Nephron (organoid): Measurements from ENCODE around the gene ARHGEF10L.

Experiments used
- H3K27ac Mint-ChIP-seq, 3 experiments: 2 replicates each; pipeline ENCODE4 v1.8.0; 2020; ENCODE audit warnings: mixed read lengths in 3 of 3, mild to moderate bottlenecking in 2 of 3, moderate library complexity in 1 of 3
- H3K27me3 Mint-ChIP-seq: 2 replicates; pipeline ENCODE4 v1.8.0; 2021; ENCODE audit warnings: low read depth, mild to moderate bottlenecking, moderate library complexity, mixed read lengths
- H3K36me3 Mint-ChIP-seq: 2 replicates; pipeline ENCODE4 v1.8.0; 2020; ENCODE audit warnings: low read depth, mixed read lengths
- H3K4me1 Mint-ChIP-seq: 2 replicates; pipeline ENCODE4 v1.8.0; 2020; ENCODE audit warnings: mixed read lengths
- H3K4me3 Mint-ChIP-seq, 3 experiments: 2 replicates each; pipeline ENCODE4 v1.8.0; 2020; ENCODE audit warnings: mild to moderate bottlenecking in 3 of 3, mixed read lengths in 3 of 3, moderate library complexity in 2 of 3
- H3K9me3 Mint-ChIP-seq: 2 replicates; pipeline ENCODE4 v1.8.0; 2020; ENCODE audit warnings: mixed read lengths
- TF ChIP-seq, protein P1 (sequence below), 3 experiments: fragments of 200-600 bp; sonication (generic); IDR thresholded peaks; one replicate each; pipeline ENCODE4 v1.5.0; 2021; ENCODE audit warnings: antibody characterized with exemption in 3 of 3; ENCODE audit not compliant: unreplicated experiment in 3 of 3

Gene ARHGEF10L

DNA sequence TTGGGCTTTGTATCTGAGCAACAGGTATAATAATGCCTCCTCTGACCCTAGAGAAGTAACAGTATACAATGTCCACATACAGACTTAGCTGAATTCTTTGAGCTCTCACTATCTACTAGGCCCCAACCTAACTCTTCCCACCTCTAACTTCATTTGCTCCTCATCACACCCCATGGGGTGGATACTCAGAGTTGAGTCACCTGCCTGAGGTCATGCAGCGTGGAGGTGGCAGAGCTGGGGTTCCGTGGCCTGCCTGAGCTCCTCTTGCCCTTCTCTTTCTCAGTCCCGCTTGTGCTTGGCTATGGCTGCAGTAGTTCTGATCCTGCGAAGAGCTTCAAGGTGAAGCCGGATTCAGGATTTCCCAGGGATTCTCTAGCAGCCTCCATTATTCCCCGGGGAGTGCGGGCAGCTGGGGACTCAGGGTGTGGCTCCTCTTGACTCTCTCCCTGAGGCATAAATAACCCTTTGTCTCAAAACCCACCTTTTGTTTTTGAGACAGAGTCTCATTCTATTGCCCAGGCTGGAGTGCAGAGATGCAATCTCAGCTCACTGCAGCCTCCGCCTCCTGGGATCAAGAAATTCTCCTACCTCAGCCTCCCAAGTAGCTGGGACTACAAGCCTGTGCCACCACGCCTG, 185.7 kb downstream of the ARHGEF10L start:
- Mint-ChIP-seq H3K36me3 (no peaks in the 10 kb centered on the region), H3K27ac (no peak overlapping the region), H3K4me1 (no peaks in the 10 kb centered on the region), H3K4me3 (no peak overlapping the region), H3K9me3 (no peaks in the 10 kb centered on the region), H3K27me3 (peaks cover 27% of the 10 kb centered on the region)
- TF ChIP-seq, protein P1, sequence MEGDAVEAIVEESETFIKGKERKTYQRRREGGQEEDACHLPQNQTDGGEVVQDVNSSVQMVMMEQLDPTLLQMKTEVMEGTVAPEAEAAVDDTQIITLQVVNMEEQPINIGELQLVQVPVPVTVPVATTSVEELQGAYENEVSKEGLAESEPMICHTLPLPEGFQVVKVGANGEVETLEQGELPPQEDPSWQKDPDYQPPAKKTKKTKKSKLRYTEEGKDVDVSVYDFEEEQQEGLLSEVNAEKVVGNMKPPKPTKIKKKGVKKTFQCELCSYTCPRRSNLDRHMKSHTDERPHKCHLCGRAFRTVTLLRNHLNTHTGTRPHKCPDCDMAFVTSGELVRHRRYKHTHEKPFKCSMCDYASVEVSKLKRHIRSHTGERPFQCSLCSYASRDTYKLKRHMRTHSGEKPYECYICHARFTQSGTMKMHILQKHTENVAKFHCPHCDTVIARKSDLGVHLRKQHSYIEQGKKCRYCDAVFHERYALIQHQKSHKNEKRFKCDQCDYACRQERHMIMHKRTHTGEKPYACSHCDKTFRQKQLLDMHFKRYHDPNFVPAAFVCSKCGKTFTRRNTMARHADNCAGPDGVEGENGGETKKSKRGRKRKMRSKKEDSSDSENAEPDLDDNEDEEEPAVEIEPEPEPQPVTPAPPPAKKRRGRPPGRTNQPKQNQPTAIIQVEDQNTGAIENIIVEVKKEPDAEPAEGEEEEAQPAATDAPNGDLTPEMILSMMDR (IDR thresholded peaks at IDR 0.05; ENCODE audit: unreplicated experiment in 3 of 3) = no peak

DNA sequence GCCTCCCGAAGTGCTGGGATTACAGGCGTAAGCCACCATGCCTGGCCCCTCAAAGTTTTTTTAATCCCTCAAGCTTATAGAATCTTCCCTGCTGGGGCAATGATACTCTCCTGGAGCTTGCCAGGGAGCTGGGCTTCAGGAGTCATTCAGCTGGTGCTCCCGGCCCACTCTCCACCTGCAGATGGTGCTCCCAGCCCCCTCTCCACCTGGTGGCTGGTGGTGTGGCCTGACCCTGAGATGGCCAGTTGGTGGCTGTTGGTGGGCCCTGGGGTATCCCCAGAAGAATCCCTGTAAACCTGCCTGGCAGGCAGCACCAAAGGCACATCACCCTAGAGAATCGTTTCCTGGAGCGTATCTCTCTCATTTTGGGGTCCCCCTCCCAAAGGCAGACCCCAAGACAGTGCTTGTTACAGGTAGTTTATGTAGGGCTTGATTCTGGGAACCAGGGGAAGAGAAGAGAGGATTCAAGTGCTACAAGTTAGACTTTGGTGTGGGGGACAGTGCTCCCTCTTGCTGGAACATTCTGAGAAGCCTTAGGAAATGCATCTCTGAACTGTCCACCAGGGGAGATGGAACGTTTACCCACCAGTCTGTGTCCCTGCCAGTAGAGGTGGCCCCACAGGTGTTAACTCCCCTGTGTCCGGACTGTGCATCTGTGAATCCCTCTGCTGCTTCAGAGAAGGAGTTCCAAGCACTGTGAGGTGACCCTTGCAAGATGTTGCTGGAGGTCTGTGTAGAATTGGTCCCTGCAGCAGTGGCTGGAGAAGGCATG, 186.5 kb downstream of the ARHGEF10L start:
- no peaks in the 10 kb centered on the region for H3K4me1 Mint-ChIP-seq
- H3K27me3 Mint-ChIP-seq = peaks cover 29% of the 10 kb centered on the region
- no peaks in the 10 kb centered on the region for H3K36me3 Mint-ChIP-seq
- TF ChIP-seq, protein P1 (IDR thresholded peaks at IDR 0.05; ENCODE audit: unreplicated experiment in 3 of 3) = no peak
- H3K27ac Mint-ChIP-seq = no peak overlapping the region
- H3K4me3 Mint-ChIP-seq = no peak overlapping the region
- no peaks in the 10 kb centered on the region for H3K9me3 Mint-ChIP-seq

DNA sequence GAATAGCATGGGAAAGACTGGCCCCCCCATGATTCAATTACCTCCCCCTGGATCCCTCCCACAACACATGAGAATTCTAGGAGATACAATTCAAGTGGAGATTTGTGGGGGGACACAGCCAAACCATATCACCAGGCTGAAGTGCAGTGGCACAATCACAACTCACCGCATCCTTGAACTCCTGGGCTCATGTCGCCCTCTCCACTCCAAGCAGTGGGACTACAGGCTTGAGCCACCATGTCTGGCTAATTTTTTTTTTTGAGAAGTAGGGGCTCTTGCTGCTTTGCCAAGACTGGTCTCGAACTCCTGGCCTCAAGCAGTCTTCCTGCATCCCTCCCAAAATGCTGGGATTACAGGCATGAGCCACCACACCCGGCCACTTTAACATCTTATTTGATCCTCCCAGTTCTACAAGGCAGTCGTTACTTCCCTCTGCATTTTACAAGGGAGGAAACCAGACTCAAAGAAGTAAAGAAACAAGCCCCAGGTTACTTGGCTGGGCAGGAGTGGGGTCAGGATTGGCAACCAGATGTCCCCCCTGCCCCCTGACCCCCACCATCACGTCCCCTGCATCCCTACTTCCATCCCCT, 188.7 kb downstream of the ARHGEF10L start:
- Mint-ChIP-seq H3K4me3 (no peak overlapping the region), H3K27ac (no peak overlapping the region), H3K9me3 (no peaks in the 10 kb centered on the region), H3K27me3 (peaks cover 36% of the 10 kb centered on the region), H3K36me3 (no peaks in the 10 kb centered on the region), H3K4me1 (peaks cover 5% of the 10 kb centered on the region)
- TF ChIP-seq, protein P1 (IDR thresholded peaks at IDR 0.05; ENCODE audit: unreplicated experiment in 3 of 3) = no peak

DNA sequence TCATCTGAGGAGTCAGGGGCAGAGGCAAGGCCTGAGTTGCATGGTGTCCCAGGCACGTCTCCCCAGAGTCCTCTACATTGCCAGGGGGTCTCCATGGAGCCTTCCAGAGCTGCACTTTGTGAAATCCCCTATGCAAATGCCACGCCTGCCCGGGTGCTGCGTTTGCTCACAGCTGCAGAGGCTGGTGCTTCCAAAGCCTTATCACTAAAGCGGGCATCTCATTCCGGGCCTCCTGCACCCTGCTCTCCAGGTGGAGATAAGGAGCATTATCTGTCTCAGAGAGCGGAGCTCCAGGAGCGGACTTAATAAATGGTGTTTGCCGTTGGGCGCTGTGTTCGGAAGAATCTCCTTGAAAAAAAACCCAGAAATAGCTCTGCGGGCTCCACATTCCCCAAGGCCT, 189.8 kb downstream of the ARHGEF10L start:
- peaks cover 38% of the 10 kb centered on the region for H3K27me3 Mint-ChIP-seq
- no peaks in the 10 kb centered on the region for H3K9me3 Mint-ChIP-seq
- no peak overlapping the region for H3K4me3 Mint-ChIP-seq
- peaks cover 10% of the 10 kb centered on the region for H3K4me1 Mint-ChIP-seq
- TF ChIP-seq, protein P1 (IDR thresholded peaks at IDR 0.05; ENCODE audit: unreplicated experiment in 3 of 3) = no peak
- no peak overlapping the region for H3K27ac Mint-ChIP-seq
- no peaks in the 10 kb centered on the region for H3K36me3 Mint-ChIP-seq

DNA sequence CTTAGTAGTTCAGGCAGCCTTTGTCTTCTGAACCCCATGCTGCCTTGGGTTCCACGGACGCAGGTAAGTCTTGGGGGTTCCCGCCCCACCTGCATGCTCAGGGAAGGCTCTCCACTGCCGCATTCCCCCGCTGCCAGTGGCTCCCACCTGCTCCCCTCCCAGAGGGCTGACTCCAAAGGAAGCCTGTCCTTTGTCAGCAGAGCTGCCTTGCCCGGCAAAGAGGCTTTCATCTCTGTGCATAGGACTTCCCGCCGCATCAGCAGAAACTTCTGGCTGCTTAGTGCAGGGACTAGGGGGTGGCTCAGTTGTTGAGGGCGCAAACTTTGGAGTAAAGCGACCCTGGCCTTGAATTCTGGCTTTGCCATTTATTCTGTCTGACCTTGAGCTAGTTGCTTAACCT, 190.4 kb downstream of the ARHGEF10L start:
- H3K4me3 Mint-ChIP-seq = no peak overlapping the region
- H3K36me3 Mint-ChIP-seq = no peaks in the 10 kb centered on the region
- TF ChIP-seq, protein P1 (IDR thresholded peaks at IDR 0.05; ENCODE audit: unreplicated experiment in 3 of 3) = no peak
- H3K27ac Mint-ChIP-seq = no peak overlapping the region
- H3K27me3 Mint-ChIP-seq = peaks cover 41% of the 10 kb centered on the region
- H3K4me1 Mint-ChIP-seq = peaks cover 10% of the 10 kb centered on the region
- no peaks in the 10 kb centered on the region for H3K9me3 Mint-ChIP-seq
